ENCODE data around the gene MTG1.
"Not testable (repeated sequence)": the region's sequence is repeated elsewhere in the genome, so short reads cannot be mapped to it uniquely, and the experiment has no call there.

Gene MTG1

DNA sequence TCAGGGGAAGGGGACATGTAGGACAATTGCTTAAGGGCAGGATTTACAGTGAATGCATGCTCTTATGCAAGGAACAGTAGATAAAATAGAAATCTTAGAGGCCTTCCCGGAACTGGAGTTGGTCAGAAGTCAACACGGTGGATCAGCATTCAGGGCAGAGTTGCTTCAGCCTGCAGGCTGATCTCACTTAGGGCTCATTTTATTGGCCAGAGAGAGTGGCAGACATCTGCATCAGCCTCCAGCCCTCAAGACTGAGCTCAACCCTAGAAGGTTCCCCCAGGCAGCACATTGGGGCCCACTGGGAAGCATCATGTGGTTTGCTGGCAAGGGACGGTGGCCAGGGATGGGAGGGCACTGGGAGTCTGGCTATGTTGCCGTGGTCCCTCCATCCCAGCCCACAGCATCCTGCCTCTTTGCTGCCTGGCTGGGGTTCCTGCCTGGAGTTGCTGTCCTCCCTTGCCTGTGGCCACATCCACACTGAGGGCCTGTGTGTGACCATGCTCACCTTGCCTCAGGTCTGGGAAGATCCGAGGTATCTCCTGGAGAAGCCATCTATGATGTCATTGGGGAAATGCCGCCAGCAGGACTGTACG, 72.8 kb downstream of the MTG1 start:
- DNase-seq (ENCODE audit: low read depth, low spot score): no peak

DNA sequence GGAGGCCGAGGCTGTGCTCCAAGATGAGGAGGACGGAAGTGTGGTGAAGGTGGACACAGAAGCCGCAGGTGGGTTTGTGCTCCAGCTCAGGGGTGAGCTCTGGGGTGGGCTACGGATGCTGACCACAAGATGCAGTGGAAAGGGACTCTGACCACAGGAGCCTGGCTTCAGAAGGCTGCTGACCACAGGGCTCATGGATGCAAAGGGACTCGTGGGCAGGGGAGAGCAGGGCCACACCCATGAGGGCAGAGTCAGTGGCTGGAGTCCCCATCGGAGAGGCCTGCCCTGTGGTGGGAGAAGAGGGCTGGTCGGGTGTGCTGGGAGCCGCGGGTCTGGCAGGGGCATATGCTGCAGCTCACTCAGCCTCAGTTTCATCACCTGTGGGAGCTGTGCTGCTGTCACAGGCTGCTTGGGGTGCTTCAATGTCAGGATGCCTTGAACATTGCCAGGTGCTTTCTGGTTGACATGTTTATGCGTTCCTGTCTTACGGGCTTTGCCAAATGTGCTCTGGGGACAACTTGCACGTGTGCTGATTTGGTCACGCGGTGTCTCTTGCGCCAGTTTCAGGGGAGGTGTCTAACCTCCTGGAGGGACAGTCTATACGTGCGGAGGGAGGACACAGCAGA, 73.4 kb downstream of the MTG1 start:
- DNase-seq (ENCODE audit: low read depth, low spot score): no peak

DNA sequence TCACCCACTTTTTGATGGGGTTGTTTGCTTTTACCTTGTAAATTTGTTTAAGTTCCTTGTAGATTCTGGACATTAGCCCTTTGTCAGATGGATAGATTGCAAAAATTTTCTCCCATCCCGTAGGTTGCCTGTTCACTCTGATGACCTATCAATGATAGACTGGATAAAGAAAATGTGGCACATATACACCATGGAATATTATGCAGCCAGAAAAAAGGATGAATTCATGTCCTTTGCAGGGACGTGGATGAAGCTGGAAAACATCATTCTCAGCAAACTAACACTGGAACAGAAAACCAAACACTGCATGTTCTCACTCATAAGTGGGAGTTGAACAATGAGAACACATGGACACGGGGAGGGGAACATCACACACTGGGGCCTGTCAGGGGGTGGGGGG, 75.2 kb downstream of the MTG1 start:
- not testable (repeated sequence) for DNase-seq (ENCODE audit: low read depth, low spot score)

GRCh38 chr10:133471300-133472109, 77.5 kb downstream of the MTG1 start:
- no peak for DNase-seq (ENCODE audit: low read depth, low spot score)
